ENCODE data around the gene SMPD3. TPM values are rescaled to one million over a fixed set of nuclear protein-coding genes. Genes with fewer than 3 reads are reported as not detected.

SMPD3 gene
- total RNA-seq, 1 experiment from 2014 or later, result 0.03 TPM

DNA sequence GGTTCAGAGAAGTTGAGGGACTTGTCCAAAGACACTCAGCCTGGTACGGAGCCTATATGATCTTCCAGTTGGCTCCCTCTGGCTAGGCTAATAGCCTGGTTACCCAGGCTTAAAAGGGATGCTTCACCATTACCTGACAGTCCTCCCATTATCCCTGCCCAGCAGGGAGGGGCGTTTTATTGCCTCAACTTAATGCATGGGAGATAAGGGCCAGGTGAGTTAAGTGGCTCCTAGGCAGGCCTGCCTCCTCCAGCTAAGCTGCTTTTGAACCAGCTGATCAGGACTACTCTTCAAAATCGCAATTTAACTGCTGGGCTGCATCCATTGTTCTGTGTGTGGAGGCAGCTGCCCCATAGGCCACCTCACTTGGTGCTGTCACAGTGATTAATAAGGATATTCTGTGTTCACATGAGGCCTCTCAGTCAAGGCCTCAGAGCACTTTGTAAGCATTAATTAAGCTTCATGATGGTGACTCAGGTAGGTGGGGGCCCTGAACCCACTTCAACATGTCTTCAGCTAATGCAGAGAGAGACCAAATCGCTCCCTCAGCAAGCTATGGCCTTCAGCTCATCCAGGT, 27.9 kb downstream of the SMPD3 start:
- in situ Hi-C loops (cut with HindIII; ENCODE audit: low pct_unique_long_range_greater_than_20kb, low sequenced_read_pairs), result no loop called here

DNA sequence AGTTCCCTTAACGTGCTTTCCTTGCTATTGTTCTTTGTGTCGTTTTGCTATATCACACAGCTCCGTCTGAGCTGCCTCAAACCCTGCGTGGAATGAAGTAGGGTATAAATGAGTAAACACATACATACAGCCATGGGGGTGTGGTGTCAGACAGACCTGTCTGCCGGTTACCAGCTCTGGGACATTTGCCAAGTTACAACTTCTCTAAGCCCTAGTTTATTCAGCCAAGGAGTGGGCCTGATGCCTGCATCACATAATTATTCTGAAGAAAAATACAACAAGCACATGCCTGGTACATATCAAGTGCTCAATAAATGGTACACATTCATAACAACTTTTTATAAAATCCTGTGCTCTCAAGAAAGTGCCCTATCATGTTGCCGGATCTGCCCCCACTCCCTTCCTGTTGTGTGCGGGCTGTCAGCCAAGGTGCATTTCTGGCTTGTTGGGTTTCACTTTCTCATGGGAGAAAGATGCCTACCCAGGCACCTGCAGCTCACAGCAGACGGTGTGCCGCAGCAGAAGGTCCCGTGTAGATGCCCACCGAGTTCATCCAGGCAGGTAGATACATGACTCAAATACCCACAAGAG, 30.5 kb downstream of the SMPD3 start:
- in situ Hi-C loops (cut with HindIII; ENCODE audit: low pct_unique_long_range_greater_than_20kb, low sequenced_read_pairs), result no loop called here
- DNase-seq (ENCODE audit: low read depth, low spot score), result no peak

More for the DNA sequence above, 27.9 kb downstream of the SMPD3 start:
- no peak for DNase-seq (ENCODE audit: low read depth, low spot score)

DNA sequence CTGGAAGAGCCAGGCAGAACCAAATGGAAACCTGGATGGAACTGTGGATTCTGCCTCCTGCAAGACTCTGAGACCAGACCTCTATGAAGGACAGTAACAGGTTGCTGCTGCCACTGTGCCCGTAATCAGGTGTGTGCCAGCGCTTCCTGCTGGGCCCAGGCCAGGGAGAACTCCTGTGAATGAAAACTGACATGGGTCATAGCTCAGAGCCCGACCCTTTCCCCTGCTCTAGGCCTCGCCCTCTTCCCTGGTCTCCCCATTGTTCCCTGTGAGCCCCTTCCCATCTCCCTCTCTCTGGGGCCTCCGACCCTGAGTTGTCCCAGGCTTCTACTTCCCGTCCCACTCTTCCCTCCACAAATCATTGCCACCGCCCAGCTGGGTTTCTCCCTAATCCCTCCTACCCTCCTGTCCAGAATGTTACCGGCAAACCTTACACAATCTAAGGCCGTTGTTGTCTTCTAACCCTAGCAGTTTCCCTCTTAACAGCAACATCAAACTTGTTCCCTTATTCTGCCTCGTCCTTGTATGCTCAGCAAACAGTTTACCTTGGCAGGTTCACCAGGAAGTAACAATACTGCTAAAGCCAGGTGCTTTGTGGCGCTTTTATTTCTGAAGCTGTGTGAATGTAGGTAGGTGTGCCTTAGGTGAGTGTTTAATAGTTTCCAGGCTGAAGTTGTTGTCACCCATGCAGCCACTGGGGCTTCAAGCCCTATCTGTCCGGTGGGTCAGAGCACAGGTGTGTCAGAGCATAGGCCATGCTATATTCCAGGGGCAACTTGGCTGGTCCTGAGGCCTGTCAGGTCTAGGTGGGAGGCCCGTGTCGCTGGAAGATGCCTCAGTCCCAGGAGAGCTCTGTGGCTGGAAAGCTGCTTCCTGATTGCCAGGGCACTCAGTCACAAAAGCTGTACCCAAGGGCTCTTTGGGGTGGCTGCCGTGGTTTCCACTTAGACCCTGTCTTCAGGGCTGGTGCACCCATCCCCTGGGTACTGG, 32.0 kb downstream of the SMPD3 start:
- in situ Hi-C loops (cut with HindIII; ENCODE audit: low pct_unique_long_range_greater_than_20kb, low sequenced_read_pairs), result no loop called here
- DNase-seq (ENCODE audit: low read depth, low spot score), result no peak

- in situ Hi-C loops (cut with HindIII; ENCODE audit: low pct_unique_long_range_greater_than_20kb, low sequenced_read_pairs), result no loop called here
- no peak for DNase-seq (ENCODE audit: low read depth, low spot score)
These were observed 33.7 kb downstream of the SMPD3 start for GRCh38 chr16:68414581-68414980.

GRCh38 chr16:68412061-68412460, 36.2 kb downstream of the SMPD3 start:
- DNase-seq (ENCODE audit: low read depth, low spot score), result no peak
- in situ Hi-C loops (cut with HindIII; ENCODE audit: low pct_unique_long_range_greater_than_20kb, low sequenced_read_pairs), result no loop called here

- in situ Hi-C loops (cut with HindIII; ENCODE audit: low pct_unique_long_range_greater_than_20kb, low sequenced_read_pairs), result no loop called here
- DNase-seq (ENCODE audit: low read depth, low spot score), result no peak
These were observed 37.2 kb downstream of the SMPD3 start for GRCh38 chr16:68411086-68411485.

DNA sequence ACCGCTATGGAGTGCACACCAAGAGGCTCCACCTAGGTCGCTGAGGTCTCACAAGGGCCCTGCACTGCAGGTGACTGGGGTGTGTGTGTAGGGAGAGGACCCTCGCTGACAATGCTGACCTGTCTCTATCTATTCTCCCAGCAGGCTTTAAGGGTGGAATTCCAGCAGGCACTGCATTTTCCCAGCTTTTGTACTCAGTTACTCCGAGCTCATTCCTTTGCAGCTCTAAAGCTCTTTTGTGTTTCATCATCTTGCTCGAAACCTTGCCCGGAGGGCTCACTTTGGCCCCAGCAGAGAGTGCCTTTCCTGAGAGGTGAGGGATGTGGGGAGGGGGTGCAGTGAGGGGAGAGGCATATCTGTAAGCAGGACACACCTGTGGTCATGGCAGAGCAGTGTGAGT, 39.3 kb downstream of the SMPD3 start:
- no peak for DNase-seq (ENCODE audit: low read depth, low spot score)
- in situ Hi-C loops (cut with HindIII; ENCODE audit: low pct_unique_long_range_greater_than_20kb, low sequenced_read_pairs), result no loop called here

DNA sequence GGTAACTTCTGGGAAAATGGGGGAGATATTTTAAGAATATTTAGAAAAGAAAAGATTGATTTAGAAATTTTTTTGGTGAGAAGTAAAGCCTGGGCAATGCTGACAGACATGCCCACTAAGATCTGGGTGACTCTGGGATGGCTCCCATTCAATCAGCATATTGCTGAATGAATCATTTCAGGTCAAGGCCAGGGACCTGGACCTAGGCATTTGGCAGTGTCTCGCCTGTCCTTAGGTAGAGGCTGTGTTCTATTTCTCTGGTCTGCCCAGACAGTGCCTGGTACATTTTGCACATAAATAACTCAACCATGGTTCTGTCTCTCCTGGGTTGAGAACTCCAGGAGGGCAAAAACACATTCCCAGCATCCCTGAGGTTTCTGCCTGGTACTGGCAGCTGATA, 39.9 kb downstream of the SMPD3 start:
- in situ Hi-C loops (cut with HindIII; ENCODE audit: low pct_unique_long_range_greater_than_20kb, low sequenced_read_pairs), result no loop called here
- no peak for DNase-seq (ENCODE audit: low read depth, low spot score)

DNA sequence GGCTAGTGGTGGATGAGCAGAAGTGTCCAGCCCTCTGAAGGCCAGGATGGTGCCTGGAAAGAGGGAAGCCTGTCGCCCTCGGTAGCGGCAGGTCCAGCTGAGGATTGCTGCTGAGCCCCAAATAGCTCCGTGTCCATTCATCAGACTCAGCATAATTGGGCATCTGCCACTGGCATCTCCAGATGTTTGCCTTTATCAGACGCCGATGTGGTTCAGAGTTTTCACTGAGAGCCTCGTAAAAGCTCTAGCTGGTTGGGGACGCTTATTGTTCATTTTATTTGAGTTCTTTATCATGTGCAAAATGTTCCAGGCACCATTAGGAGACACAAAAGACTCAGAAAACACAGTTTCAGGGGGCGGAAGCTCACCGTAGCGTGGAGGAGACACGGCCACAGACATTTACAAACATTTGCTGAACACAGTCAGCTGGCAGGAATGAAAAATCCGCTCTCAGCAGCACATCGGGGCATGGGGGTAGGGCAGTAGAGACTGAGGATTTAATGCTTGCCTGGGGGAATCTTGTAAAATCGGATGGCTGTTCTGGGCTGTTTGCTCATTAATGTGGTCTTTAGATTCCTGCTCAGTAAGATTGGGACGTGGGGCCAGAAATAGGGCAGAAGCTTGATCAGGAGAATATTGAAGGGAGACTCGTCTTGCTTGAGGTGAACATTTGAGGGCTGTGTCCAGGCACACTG, 41.7 kb downstream of the SMPD3 start:
- in situ Hi-C loops (cut with HindIII; ENCODE audit: low pct_unique_long_range_greater_than_20kb, low sequenced_read_pairs), result no loop called here
- no peak for DNase-seq (ENCODE audit: low read depth, low spot score)

- DNase-seq (ENCODE audit: low read depth, low spot score), result no peak
- in situ Hi-C loops (cut with HindIII; ENCODE audit: low pct_unique_long_range_greater_than_20kb, low sequenced_read_pairs), result no loop called here
These were observed 43.5 kb downstream of the SMPD3 start for GRCh38 chr16:68404736-68405345.

DNA sequence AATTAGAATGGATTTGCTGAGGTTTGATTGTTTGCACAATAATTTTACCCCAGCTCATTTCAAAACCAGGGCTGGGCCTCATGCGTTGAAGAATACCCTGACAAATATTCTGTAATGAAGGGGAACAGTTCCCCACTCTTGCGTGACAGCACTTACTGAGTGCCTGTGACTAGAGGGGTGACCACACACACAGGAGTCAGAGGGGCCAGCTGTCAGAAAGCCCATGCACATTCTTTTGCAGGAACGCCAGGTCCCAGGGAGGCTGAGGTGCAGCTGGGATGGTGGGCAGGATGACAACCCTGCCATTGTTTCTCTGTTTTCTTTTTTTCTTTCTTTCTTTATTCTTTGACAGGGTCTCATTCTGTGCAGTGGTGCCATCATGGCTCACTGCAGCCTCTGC, 44.6 kb downstream of the SMPD3 start:
- in situ Hi-C loops (cut with HindIII; ENCODE audit: low pct_unique_long_range_greater_than_20kb, low sequenced_read_pairs), result no loop called here
- no peak for DNase-seq (ENCODE audit: low read depth, low spot score)

GRCh38 chr16:68403177-68403576, 45.1 kb downstream of the SMPD3 start:
- DNase-seq (ENCODE audit: low read depth, low spot score), result no peak
- in situ Hi-C loops (cut with HindIII; ENCODE audit: low pct_unique_long_range_greater_than_20kb, low sequenced_read_pairs), result no loop called here

DNA sequence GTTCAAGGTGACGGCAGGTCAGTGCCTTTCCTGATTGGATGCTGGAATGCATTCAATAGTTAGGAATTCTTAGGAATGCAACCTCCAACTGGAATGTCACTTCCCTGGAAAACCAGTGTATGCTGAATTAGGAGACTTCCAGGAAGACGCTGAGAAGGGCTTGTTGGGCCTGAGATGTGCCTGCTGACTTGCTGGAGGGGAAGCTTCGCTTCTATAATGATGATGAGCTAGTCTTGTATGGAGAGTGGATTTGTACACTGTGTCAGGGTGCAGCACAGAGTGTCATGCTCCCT, 45.6 kb downstream of the SMPD3 start:
- no peak for DNase-seq (ENCODE audit: low read depth, low spot score)
- in situ Hi-C loops (cut with HindIII; ENCODE audit: low pct_unique_long_range_greater_than_20kb, low sequenced_read_pairs), result no loop called here

DNA sequence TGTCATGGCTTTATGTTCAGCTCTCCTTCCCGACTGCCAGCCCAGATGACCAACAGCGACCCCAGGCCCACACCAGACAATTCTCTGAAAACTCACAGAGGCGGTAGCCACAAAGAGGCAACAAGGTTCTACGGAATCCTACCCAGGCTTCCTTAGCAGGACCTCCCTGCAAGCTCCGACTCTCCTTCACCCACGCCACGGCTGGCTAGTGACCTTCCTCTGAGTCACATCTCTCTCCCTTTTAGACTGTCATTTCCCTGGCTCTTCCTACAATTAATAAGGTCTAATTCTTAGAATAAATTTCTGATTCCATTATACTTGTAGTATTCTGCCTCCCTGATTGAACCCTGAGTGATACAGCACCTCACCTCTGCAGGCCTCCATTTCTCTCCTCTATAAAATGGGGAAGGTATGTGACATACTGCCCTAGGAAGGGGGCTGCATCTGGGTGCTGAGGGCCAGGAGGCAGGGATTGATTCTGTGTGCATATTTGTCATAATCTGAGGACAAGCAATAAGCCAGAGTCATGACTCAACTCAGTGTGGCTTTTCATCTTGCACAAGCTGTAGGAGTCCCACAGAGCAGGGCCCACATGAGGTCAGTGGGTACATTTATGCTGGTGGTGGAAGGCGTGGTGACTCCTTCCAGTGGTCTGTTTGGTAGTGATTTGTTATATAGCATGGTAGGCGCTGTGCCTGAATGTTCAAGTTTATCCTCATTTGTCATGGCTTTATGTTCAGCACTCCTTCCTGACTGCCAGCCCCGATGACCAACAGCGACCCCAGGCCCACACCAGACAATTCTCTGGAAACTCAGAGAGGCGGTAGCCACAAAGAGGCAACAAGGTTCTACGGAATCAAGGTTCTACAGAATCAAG, 46.2 kb downstream of the SMPD3 start:
- no peak for DNase-seq (ENCODE audit: low read depth, low spot score)
- in situ Hi-C loops (cut with HindIII; ENCODE audit: low pct_unique_long_range_greater_than_20kb, low sequenced_read_pairs), result no loop called here

- in situ Hi-C loops (cut with HindIII; ENCODE audit: low pct_unique_long_range_greater_than_20kb, low sequenced_read_pairs), result no loop called here
These were observed 47.3 kb downstream of the SMPD3 start for GRCh38 chr16:68400924-68401460.

DNA sequence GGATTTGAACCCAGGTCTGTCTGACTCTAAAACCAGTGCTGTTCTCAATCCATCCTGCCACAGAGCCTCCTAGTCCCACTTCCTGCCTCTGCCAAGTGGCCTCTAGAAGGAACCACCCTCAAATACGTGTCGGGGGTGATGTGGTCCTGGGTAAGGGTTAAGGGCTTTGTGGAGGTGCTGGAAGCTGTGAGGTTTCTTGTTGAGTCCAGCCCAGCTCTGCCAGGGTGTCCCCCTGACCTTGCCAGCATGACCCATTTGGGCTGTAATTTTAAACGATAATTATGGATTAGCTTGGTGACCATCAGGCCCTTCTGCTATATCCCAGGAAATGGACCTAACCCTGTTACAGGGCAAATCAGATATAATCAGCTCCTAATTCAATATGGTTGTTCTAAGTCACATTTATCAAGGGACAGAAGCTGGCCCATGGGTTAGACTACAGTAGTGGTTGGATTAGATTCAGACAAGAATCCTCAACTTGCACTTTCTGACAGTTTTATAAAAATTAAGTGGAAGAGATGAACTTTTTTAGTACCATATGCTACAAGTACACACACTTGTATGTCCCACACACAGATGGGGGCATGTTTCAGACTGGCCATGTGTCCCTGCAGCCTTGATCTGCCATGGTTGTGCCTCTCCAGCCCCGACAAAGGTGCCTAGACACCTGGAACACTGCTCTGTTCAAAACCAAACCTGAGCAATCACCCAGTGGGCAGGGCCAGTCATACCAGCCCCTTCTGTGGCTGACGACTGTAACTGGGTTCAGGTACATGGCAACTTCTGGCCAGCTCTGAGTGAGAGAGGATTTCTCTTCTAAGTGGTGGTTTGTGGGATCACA, 48.0 kb downstream of the SMPD3 start:
- in situ Hi-C loops (cut with HindIII; ENCODE audit: low pct_unique_long_range_greater_than_20kb, low sequenced_read_pairs), result no loop called here

More at GRCh38 chr16:68400924-68401460, 47.3 kb downstream of the SMPD3 start:
- DNase-seq (ENCODE audit: low read depth, low spot score), result no peak

More for the DNA sequence above, 48.0 kb downstream of the SMPD3 start:
- DNase-seq (ENCODE audit: low read depth, low spot score), result no peak

Measured in SK-MEL-5 (cell line).